ENCODE data around the gene RTL9.

DNA sequence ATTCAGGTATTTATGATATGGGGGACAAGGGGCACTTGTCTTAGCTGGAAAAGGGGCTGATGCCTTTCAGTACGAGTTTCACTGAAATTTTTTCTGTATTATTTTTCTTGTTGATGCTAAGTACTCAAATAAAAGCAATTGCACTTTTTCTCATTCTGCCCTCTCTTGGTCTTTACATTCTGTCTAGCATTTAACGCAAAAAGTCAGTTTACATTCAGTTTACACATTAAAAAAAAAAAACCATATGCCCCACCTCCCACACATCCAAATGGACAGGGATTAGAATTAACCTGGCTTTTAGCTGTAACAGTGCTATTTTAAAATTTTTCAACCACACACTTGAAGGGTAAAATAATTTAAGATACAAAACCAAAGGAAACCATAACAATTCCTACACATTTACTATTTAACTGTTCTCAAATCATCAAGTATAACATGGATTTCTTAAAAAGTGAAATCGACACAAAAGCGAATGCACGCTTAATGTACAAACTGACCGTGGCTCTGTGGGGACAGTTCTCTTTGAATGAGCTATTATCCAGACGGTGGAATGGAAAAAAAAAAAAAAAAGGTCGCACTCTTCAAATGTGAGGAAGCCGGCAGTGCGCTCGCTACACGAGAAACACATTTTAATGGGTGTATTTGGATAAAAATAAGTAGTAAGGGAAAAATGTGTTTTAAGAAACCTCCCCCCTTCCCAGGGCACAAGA is 42.1 kb upstream of the RTL9 start:
- TF ChIP-seq CTCF (IDR thresholded peaks at IDR 0.05) = no peak
- TF ChIP-seq POLR2A (IDR thresholded peaks at IDR 0.05) = no peak
- TF ChIP-seq POLR2AphosphoS5 (IDR thresholded peaks at IDR 0.05) = no peak
